Dermis blood vessel endothelial cell (primary cell): ENCODE measurements around the gene KRTAP6-1. TPM values are rescaled to one million over a fixed set of nuclear protein-coding genes. Genes with fewer than 3 reads are reported as not detected.

ENCODE experiments used
- DNase-seq: peaks from one replicate; pipeline ENCODE4 v3.0.0; 2010
- total RNA-seq: library from RNA; depleted of rRNA; stranded (reverse); fragments of >200 nt; gene quantifications from 2 replicates; pipeline ENCODE4 v1.2.3, GENCODE V29; 2014

Gene KRTAP6-1, protein sequence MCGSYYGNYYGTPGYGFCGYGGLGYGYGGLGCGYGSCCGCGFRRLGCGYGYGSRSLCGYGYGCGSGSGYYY
- not detected in 2 replicates for total RNA-seq

GRCh38 chr21:30613836-30614235, at the start of gene KRTAP6-1:
Gene KRTAP6-1 (minus strand): TSS chr21:30613930. CDS start chr21:30613904, 26 bp downstream.
- no peak for DNase-seq

- no peak for DNase-seq
Observed at GRCh38 chr21:30652891-30653290, 39.2 kb upstream of the KRTAP6-1 start.

DNA sequence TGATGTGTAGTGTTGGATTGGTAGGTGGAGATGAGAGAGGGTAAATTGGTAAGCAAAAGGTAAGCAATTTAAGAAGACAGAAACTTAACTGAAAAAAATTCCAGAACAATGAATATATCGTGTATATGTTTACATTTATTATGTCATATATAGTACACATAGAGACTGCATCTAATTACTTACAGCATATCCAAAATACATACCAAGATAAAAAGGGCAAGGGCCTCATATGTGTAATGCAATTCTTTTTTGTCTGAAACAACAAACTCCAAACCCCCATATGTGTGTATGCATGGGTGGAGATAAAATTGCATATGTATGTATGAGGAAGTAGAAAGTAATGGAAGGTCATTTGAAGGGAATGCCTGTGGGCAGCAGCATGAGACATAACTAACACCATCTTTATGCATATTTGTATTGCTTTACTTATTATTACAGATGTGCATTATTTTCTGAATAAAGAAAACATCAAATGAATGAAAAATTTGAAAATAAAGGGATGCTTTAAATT, 33.2 kb upstream of the KRTAP6-1 start:
- DNase-seq, result no peak

GRCh38 chr21:30642564-30642963, 28.8 kb upstream of the KRTAP6-1 start, which contains the start of gene KRTAP20-3:
Gene KRTAP20-3 (plus strand): TSS chr21:30642864.
- no peak for DNase-seq

DNA sequence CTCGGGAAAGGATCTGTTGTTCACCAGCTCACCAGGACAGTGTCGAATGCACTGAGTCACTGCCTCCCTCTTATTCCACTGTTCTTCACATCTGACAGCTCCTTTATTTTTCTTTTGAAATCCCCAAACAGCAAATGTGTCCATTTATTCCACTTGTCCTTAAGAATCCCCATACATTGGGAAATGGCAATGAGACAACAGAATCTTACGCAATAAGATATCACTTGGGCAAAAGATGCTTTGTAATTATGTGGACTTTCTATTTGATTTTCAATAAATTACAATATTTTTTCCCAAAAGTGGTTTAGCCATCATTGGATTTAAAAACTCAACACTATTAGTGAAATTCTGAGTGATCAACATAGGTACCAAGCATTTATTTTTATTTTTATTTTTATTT, 25.0 kb upstream of the KRTAP6-1 start:
- DNase-seq, result no peak

- DNase-seq, result no peak
Observed at GRCh38 chr21:30634906-30635305, 21.2 kb upstream of the KRTAP6-1 start, which contains the start of gene KRTAP20-2. Gene KRTAP20-2 (plus strand): TSS chr21:30635206. CDS start chr21:30635264, 58 bp downstream.

DNA sequence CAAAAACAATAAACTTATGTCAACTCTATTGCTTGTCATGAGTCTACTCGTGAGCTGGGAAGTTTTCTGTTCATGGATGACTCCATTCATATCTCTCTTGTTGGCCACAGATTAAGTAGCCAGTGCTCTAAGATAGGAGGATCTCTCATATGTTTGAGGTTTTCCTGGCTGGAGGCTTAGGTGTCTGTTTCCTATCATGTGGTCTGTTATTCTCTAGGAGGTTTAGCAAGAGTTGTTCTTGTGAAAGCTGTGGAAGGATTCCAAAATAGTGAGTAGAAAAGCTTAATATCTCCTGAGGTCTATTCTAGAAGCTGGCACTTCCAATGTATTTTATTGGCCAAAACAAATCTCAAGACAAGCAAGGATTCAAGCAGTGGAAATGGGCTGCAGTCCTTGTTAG, 15.5 kb upstream of the KRTAP6-1 start:
- no peak for DNase-seq

GRCh38 chr21:30628109-30628508, 14.4 kb upstream of the KRTAP6-1 start:
- no peak for DNase-seq

- DNase-seq, result no peak
Observed at GRCh38 chr21:30625449-30626165, 11.9 kb upstream of the KRTAP6-1 start.

GRCh38 chr21:30623362-30623761, 9.6 kb upstream of the KRTAP6-1 start:
- DNase-seq, result no peak

DNA sequence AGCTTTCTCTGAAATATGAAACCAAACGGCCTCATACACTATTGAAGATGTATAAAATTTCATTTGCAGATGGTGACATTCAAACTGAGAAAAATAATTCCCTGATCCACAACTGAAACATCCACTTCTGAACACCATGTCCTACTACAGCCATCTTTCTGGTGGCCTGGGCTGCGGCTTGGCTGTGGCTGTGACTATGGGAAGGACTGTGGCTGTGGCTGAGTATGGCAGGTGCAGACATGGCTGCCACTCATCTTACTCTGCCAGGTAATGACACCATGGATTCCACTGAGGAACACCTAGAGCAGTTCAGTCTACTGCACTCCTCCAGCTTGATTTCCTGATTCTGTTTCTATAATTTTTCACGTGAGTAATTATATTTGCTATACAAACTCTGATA, 6.8 kb upstream of the KRTAP6-1 start, which contains the start of gene KRTAP20-4:
TSS of gene KRTAP20-4 (plus strand) at position 106 of the 400 bp plus-strand sequence.
- DNase-seq, result no peak

- DNase-seq, result no peak
Observed at GRCh38 chr21:30620080-30620479, 6.3 kb upstream of the KRTAP6-1 start.

DNA sequence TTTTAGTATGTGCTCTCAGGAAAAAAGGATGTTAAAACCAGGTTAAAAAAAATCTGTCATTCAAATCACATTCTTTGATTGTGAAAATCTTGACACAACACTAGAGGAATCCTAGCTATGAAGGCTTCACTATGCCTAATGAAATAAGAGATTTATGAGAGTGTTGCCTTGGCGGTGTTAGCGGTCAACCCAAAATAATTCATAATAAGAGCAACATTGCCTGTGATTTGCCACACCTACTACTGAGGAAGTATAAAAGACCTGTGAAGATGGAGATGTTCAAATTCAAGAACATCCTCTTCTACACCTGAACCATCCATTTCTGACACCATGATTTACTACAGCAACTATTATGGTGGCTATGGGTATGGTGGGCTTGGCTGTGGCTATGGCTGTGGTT, 2.4 kb upstream of the KRTAP6-1 start, which contains the start of gene KRTAP20-1:
TSS of gene KRTAP20-1 (plus strand) at position 301 of the 400 bp plus-strand sequence. CDS start at position 331, 30 bp downstream.
- DNase-seq, result no peak

DNA sequence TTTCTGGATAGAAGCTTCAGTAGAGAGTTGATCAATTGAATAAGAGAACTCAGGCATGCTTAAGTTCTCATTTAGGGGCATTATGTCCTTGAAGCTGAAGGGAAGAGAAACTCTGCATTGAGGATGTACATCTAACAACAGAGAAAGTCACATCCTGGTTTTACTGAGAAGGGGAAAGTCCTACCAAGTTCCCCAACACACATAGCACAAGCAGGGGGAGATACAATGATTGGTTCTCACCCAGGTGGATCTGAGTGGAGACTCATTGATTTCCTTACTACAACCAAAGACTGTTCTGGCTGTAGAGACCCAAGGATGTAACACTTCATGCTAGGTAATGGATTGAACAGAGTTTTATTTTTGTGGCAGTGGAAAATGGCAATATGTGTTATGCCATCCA, 1.5 kb upstream of the KRTAP6-1 start:
- no peak for DNase-seq

GRCh38 chr21:30612132-30612531, 1.6 kb downstream of the KRTAP6-1 start:
- DNase-seq, result no peak

DNA sequence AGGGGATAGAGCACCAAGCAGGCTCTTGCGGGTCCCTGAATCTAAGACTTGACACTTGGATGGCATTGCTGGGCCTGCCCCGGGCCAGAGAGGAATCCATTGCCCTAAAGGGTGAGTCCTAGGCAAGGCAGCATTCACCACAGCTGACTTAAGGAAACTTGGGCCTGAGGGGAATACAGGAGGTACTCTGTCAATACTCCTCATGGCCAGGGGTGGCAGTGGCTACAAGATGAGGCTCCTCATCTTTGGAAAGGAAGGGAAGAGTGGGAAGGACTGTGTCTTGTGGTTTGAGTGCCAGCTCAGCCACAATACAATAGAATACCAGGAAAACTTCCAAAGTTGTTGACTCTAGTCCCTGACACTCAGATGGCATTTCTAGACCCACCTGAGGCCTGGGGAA, 7.8 kb downstream of the KRTAP6-1 start:
- DNase-seq, result no peak

GRCh38 chr21:30600787-30601186, 12.9 kb downstream of the KRTAP6-1 start, which contains the start of gene KRTAP22-1:
Gene KRTAP22-1 (plus strand): TSS chr21:30601087.
- DNase-seq, result no peak

DNA sequence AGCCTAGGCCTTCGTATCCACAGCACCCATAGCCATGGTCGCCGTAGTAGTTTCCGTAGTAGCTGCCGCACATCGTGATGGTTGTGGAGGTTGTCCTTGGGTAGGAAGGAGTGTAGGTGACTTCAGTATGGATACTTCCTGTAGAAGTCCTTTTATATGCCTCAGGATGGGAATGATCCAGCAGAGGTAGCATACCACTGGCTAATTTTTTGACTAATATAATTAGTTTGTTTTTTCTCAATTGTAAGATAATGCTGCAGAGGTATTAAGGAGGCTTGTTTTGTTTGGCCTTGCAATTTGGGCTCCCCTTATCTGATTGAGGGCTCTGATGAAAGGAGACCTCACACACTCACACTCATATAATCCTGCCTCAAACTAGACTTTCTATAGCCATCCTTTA, 14.9 kb downstream of the KRTAP6-1 start, which contains the start of gene KRTAP6-2:
TSS of gene KRTAP6-2 (minus strand) at position 101 of the 400 bp plus-strand sequence. CDS start at position 73, 28 bp downstream.
- no peak for DNase-seq

DNA sequence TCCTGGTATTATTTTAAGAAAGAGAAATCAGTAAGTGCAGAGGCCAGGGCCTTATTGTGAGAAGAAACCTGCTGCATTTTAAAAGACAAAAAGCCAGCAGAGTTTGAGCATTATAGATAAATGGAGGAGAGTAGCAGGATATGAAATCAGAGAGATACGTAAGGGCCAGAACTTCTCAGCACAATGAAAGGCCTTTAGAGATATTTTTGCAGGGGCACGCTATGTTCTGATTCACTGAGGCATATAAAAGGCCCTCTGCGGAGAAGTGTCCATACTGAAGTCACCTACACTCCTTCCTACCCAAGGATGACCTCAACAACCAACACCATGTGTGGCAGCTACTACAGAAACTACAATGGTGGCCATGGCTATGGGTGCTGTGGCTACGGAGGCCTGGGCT, 21.6 kb downstream of the KRTAP6-1 start, which contains the start of gene KRTAP6-3:
TSS of gene KRTAP6-3 (plus strand) at position 301 of the 400 bp plus-strand sequence. CDS start at position 307, 6 bp downstream.
- DNase-seq, result no peak

DNA sequence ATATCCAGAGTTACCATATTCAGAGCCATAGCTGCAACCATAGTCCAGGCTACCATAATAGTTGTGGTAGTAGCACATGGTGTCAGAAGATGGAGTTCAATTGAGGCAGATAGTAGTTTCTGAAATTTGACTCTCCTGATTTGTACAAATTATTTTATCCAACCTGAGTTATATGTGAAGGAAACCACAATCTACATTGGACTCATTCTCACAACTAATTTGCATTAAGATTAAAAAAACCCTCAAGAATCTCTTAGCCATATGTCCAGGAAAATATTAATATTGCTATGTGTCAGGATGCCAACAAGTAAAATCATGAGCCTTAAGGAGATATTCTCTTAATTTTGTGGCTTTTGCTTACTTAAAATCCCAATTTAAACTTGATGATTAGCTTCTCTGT, 23.4 kb downstream of the KRTAP6-1 start, which contains the start of gene KRTAP22-2:
TSS of gene KRTAP22-2 (minus strand) at position 101 of the 400 bp plus-strand sequence.
- DNase-seq, result no peak

DNA sequence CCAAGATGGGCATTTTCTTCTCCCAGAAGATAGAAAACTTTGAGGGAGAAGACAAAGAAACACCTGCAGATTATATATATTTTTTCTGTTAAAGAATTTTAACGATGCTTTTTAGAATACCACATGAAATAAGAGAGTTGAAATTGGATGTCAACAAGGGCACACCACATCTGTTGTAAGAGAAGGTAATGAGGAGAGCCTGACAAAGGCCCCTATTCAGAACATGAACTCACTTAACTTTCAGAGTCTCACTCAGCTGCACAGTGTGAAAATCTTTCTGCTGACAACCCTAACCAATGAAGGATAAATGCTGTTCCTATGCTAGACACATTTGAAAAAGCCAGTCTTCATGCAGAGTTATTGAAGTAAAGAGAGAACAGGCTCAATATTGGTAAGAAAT, 30.9 kb downstream of the KRTAP6-1 start:
- DNase-seq, result no peak

GRCh38 chr21:30580132-30580531, 33.6 kb downstream of the KRTAP6-1 start:
- DNase-seq, result no peak

DNA sequence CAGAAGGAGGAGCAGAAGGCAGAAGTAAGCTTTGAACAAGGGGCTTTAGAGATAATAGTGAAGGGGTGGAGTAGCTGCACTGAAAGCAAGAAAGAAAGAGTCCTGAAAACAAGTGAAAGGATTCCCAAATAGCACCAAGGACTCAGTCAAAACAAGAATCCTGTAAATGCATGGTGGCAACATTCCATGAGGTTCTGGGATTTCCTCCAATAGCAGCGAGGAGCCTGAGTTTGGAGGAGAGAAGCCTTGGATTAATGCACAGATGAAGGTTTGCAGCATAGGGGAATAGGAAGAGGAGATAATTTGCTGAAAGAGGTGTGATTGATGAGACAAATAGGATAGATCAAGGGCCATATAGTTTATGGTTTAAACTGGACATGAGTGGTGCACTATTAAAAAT, 34.4 kb downstream of the KRTAP6-1 start:
- DNase-seq, result no peak

DNA sequence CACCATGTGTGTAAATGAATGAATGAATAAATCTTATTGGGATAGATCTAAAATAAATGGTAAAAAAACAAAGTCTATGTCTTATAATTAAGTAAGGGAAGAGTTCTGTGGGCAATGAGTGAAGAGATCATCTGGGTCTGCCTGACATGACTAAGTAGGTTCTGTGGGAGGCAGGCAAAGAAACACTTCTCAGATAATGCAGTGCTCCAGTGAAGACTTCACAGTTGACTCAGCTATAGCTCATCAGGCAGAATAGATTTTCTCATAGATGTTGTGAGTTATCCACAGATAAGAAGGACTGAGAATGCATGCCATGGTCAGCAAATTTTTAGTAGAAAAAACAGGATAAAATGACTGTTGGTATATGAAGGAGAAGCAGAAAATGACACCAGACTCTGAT, 36.0 kb downstream of the KRTAP6-1 start:
- no peak for DNase-seq
